ENCODE results near the gene RASSF6.
"Not testable (repeated sequence)": the region's sequence is repeated elsewhere in the genome, so short reads cannot be mapped to it uniquely, and the experiment has no call there.

The RASSF6 gene

DNA sequence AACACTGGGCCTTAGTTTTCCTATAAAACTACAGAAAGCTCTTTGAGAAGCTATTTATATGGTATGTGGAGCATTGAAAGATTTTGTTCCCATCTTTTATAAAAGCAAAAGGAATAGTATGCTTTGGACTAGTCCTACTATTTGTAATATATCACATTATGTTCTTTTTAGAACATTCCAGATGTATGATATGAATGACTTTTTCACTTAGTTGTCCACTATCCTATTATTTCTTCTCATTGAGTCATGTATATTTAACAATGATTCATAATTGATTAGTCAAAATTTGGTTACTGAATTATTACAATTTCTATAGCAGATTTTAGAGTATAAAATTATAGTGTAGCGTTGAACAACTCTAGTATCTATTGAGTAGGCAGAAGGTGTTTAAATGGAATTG lies 34.2 kb downstream of the RASSF6 start:
- peak overlapping the region; percentile 65 for H3K27ac ChIP-seq
- DNase-seq (ENCODE audit: low read depth, low spot score) = no peak

DNA sequence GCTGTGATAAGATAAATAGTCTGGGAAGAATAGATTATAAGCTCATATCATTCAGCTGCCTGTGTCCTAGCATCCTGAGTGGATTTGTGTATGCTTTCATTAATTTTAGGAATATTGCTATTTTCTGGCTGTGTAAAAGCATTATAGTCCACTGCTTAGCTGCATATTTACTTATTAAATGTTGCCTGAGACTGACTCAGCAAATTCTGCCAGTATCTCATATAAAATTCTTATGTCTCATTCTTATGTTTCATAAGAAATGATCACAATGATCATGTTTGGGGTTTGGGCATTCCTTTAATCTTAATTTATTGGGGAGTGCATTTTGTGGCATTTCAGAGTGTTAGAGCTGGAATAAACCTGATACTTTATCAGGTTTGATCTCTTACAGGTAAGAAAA lies 34.9 kb downstream of the RASSF6 start:
- peak overlapping the region; percentile 65 for H3K27ac ChIP-seq
- DNase-seq (ENCODE audit: low read depth, low spot score) = no peak

DNA sequence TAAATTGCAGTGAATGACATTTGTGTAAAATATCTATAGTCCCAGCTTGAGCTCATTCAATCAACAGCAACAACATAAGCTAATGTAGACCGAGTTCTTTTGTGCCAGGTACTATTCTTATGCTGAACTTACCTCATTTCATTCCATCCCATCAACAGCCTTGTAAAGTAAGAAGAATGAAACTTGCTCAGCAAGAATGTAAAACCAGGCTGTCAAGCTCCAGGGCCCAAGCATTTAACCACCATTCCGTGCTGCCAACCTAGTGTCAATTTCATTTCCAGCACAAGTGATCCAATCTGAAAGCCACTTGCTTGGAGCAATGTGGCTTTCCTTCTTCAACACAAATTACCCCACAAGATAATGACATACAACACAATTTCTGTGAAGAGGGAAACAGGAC lies 36.6 kb downstream of the RASSF6 start:
- no peak for DNase-seq (ENCODE audit: low read depth, low spot score)
- no peak overlapping the region for H3K27ac ChIP-seq

DNA sequence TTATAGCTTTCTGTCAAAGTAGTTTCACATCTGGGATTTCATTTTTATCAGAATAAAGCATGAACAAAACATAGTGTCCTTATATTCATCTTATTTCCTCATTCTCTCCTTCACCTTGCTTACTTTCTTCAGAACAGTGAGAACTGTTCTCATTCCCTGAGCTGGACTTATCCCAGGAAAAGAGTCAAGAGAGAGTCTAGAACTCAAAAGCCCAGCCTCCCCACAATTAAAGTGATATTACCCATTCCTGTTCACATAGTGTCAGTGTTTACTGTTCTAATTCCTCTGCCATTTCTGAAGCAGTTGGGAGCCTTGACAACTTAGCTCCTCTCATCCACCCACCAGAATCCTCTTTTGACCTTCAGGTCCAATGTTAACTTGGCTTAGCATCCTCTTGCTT lies 42.9 kb downstream of the RASSF6 start:
- no peak overlapping the region for H3K27ac ChIP-seq
- DNase-seq (ENCODE audit: low read depth, low spot score) = no peak

- H3K27ac ChIP-seq = no peak overlapping the region
- no peak for DNase-seq (ENCODE audit: low read depth, low spot score)
Measured at GRCh38 chr4:73576381-73576780, 43.9 kb downstream of the RASSF6 start.

GRCh38 chr4:73575660-73576059 lies 44.6 kb downstream of the RASSF6 start:
- DNase-seq (ENCODE audit: low read depth, low spot score) = no peak
- no peak overlapping the region for H3K27ac ChIP-seq

DNA sequence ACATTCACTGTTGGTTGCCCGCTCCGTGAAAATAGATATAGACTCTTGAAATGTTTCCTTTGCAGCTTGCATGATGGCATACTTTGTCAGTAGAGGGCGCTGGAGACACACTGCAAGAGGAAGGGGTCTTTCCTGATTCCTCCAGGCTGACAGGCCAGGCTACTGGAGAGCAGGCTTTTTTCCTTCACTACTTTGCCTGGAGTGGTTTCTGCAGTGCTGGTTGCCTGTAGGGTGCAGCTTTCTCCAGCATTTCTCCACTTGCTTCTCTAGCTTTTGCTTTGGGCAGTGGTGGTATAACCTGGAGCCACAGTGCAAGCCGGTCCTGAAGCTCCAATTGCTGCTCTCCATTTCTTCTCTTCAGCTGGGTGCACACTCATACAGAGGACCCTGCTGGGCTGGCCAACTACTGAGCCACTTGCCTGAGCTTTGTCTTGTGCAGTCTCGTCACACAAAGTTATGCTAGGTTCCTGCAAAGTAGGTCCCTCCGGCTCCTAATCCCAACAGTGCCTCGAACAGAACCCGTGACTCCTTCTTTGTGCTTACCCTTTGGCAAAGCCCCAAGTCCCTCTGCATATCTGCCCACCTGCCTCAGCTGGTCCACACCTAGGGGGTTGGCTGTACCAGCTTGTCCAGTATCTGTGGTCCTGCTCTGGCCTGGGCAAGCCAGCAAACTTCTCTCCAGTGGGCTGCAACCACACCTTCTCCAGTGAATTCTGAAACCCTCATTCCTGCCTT lies 46.3 kb downstream of the RASSF6 start:
- DNase-seq (ENCODE audit: low read depth, low spot score) = peak; percentile 10
- no peak overlapping the region for H3K27ac ChIP-seq

DNA sequence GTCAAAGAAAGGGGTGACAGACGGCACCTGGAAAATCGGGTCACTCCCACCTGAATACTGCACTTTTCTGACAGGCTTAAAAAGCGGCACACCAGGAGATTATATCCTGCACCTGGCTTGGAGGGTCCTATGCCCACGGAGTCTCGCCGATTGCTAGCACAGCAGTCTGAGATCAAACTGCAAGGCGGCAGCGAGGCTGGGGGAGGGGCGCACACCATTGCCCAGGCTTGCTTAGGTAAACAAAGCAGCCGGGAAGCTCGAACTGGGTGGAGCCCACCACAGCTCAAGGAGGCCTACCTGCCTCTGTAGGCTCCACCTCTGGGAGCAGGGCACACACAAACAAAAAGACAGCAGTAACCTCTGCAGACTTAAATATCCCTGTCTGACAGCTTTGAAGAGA lies 69.4 kb downstream of the RASSF6 start:
- DNase-seq (ENCODE audit: low read depth, low spot score); H3K27ac ChIP-seq: not testable (repeated sequence)

DNA sequence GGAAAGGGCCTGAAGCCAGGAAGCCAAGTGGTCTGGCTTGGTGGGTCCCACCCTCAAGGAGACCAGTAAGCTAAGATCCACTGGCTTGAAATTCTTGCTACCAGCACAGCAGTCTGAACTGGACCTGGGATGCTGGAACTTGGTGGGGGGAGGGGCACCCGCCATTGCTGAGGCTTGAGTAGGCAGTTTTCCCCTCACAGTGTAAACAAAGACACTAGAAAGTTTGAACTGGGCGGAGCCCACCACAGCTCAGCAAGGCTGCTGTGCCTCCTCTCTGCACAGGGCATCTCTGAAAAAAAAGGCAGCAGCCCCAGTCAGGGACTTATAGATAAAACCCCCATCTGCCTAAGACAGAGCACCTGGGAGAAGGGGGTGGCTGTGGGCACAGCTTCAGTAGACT lies 75.6 kb downstream of the RASSF6 start:
- H3K27ac ChIP-seq = no peak overlapping the region
- no peak for DNase-seq (ENCODE audit: low read depth, low spot score)

- H3K27ac ChIP-seq = no peak overlapping the region
- no peak for DNase-seq (ENCODE audit: low read depth, low spot score)
Measured at GRCh38 chr4:73541251-73541650, 79.0 kb downstream of the RASSF6 start.

DNA sequence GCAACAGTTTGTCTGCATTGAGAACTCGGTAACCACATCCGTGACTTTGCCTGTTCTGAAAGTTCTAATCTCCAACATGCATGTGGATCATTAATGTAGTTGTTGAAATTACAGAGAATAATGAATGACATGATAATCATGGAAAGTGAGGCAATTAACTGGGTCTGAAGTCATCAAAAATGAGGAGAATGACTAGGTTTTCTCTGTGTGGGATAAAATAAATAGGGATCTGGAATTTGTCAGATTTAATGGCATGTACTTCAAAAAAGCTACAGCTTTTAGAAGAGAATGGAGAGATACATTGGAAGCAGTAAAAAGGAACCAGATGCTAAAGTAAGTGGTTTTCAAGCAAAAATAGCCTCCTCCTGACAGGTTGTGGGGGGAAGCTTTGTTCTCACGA lies 79.4 kb downstream of the RASSF6 start:
- no peak for DNase-seq (ENCODE audit: low read depth, low spot score)
- no peak overlapping the region for H3K27ac ChIP-seq

- no peak for DNase-seq (ENCODE audit: low read depth, low spot score)
- H3K27ac ChIP-seq = no peak overlapping the region
Measured at GRCh38 chr4:73539386-73539785, 80.8 kb downstream of the RASSF6 start.

GRCh38 chr4:73538162-73538561 lies 82.1 kb downstream of the RASSF6 start:
- H3K27ac ChIP-seq = no peak overlapping the region
- DNase-seq (ENCODE audit: low read depth, low spot score) = no peak

DNA sequence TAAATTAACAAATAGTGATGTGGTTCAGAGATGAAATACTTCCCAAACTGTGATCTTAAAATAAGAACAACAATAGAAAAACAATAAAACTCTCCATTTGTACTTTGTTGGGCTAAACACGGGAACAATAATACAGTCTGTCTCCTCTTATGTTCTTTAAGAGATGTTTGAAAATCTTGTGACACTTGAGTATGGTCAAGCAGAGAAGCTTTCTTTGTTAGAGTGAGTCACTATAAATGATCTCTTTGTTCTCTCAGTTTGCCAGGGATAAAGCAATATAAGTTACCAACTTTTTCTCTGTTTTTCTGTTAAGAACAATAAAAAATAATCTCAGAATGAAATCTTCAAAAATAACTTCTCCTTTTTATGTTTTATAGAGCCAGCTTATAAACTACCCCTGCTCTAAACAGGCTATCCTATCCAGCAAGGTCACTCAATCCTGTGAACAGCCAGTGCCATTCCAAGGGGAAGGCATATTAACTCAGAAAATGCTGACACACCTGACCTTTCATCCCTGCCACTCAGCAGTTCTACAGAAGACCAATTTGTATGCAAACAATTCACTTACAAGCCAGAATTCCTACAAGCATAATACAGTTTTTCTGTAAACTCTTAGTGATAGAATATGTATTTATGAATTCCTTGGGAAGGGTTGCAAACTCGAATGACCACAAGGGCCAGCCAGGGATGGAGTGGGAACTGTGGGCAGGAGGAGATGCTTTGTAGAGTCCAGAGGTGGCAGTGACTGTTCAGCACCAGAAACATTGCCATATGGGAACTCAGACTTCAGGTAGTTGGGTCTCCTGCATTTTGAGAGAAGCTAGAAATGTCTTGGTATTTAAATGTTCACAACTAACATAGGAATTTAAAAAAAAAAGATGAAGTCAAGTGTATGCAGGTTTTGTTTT lies 86.5 kb downstream of the RASSF6 start:
- DNase-seq (ENCODE audit: low read depth, low spot score) = no peak
- no peak overlapping the region for H3K27ac ChIP-seq

- peak; percentile 74 for DNase-seq (ENCODE audit: low read depth, low spot score)
- no peak overlapping the region for H3K27ac ChIP-seq
Measured at GRCh38 chr4:73528171-73528570, 92.1 kb downstream of the RASSF6 start.

GRCh38 chr4:73527196-73527595 lies 93.0 kb downstream of the RASSF6 start:
- H3K27ac ChIP-seq = no peak overlapping the region
- DNase-seq (ENCODE audit: low read depth, low spot score) = no peak

- no peak for DNase-seq (ENCODE audit: low read depth, low spot score)
- no peak overlapping the region for H3K27ac ChIP-seq
Measured at GRCh38 chr4:73525611-73526010, 94.6 kb downstream of the RASSF6 start.

DNA sequence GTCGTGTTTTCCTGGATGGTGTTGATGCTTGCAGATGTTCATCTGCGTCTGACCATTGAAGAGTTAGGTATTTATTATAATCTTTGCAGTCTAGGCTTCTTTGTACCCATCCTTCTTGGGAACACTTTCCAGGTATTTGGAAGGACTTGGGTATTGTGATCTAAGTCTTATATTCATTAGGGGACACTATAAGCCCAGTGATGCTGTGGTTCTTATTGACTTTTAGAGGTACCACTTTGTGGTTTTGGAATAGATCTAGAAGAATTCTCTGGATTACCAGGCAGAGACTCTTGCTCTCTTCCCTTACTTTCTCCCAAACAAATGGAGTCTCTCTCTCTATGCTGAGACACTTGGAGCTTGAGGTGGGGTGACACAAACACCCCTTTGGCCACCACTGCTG lies 97.1 kb downstream of the RASSF6 start:
- no peak for DNase-seq (ENCODE audit: low read depth, low spot score)

More for the DNA sequence above, 97.1 kb downstream of the RASSF6 start:
- no peak overlapping the region for H3K27ac ChIP-seq
